AG20443 (cell line): ENCODE results near the gene RPL7L1.
"Not testable (repeated sequence)": the region's sequence is repeated elsewhere in the genome, so short reads cannot be mapped to it uniquely, and the experiment has no call there.

ENCODE experiments used
- DNase-seq: peaks from one replicate; pipeline ENCODE4 v3.0.0; 2012; ENCODE audit warnings: low spot score, mixed read lengths

The RPL7L1 gene

GRCh38 chr6:42891199-42891722 lies 11.8 kb downstream of the RPL7L1 start:
- DNase-seq = no peak

GRCh38 chr6:42894041-42894828 lies 14.8 kb downstream of the RPL7L1 start:
- DNase-seq = not testable (repeated sequence)

- DNase-seq = no peak
Observed at GRCh38 chr6:42896178-42896719, 16.8 kb downstream of the RPL7L1 start.

GRCh38 chr6:42898891-42899361 lies 19.5 kb downstream of the RPL7L1 start:
- DNase-seq = peak; percentile 39

- DNase-seq = no peak
Observed at GRCh38 chr6:42899871-42900270, 20.5 kb downstream of the RPL7L1 start.

- DNase-seq = peak; percentile 75
Observed at GRCh38 chr6:42901538-42901957, 22.1 kb downstream of the RPL7L1 start.

- DNase-seq = not testable (repeated sequence)
Observed at GRCh38 chr6:42902429-42903263, 23.2 kb downstream of the RPL7L1 start.

- DNase-seq = no peak
Observed at GRCh38 chr6:42904467-42904866, 25.1 kb downstream of the RPL7L1 start.

GRCh38 chr6:42907336-42907735 lies 27.9 kb downstream of the RPL7L1 start:
- no peak for DNase-seq

GRCh38 chr6:42909835-42910234 lies 30.4 kb downstream of the RPL7L1 start:
- DNase-seq = no peak

GRCh38 chr6:42911171-42912021 lies 32.0 kb downstream of the RPL7L1 start:
- no peak for DNase-seq

- DNase-seq = no peak
Observed at GRCh38 chr6:42914546-42914945, 35.1 kb downstream of the RPL7L1 start.

- DNase-seq = no peak
Observed at GRCh38 chr6:42915732-42916131, 36.3 kb downstream of the RPL7L1 start, which contains the start of gene PTCRA. TSS of gene PTCRA (plus strand) at chr6:42916053. CDS start at chr6:42916070, 17 bp downstream.

- DNase-seq = no peak
Observed at GRCh38 chr6:42916288-42916687, 36.9 kb downstream of the RPL7L1 start.

- DNase-seq = no peak
Observed at GRCh38 chr6:42921801-42922200, 42.4 kb downstream of the RPL7L1 start.

GRCh38 chr6:42923666-42924065 lies 44.2 kb downstream of the RPL7L1 start:
- DNase-seq = no peak

- DNase-seq = no peak
Observed at GRCh38 chr6:42925248-42925857, 45.9 kb downstream of the RPL7L1 start.

- peak; percentile 96 for DNase-seq
Observed at GRCh38 chr6:42928986-42929820, 49.8 kb downstream of the RPL7L1 start, which contains the start of gene CNPY3. TSS of gene CNPY3 (plus strand) at chr6:42929480. CDS start at chr6:42929571, 91 bp downstream.

- DNase-seq = peak; percentile 53
Observed at GRCh38 chr6:42929821-42930360, 50.5 kb downstream of the RPL7L1 start.

- DNase-seq = no peak
Observed at GRCh38 chr6:42932412-42932811, 53.0 kb downstream of the RPL7L1 start.
